ENCODE measurements around the gene ILF2. TPM values are rescaled to one million over a fixed set of nuclear protein-coding genes. Genes with fewer than 3 reads are reported as not detected.
A peak's percentile ranks its signal among the peaks of the same experiment; 100 is the strongest.

The ILF2 gene
- total RNA-seq, 4 donors from 2014 or later: 52.1 to 99.2 (median 79.3) TPM

DNA sequence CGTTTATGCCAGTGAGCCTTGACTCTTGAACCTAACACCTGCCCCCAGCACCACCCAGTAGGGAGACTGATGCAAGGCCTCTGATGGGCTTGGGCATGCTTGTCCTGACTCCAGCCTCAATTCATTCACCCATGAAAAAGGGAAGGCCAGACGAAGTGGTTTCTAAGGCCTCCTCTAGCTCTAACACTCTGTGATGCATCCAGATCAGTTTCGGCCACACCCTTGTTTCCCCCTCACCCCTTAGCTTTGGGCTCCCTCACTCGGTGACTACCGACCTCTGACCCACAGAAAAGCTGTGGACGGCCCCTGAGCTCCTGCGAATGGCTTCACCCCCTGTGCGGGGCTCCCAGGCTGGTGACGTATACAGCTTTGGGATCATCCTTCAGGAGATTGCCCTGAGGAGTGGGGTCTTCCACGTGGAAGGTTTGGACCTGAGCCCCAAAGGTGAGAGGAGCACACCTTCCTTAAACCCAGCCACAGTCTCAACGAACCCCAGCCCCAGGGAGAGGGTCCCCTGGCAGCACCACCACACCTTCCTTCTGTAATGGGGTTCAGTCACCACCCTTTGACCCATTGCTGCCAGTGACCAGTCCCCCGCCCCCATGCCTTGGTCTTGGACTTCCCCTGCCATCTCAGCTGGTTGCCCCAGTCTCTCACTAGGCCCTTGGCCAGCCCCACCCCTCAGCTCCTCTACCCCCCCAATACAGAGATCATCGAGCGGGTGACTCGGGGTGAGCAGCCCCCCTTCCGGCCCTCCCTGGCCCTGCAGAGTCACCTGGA, 16.7 kb upstream of the ILF2 start:
- Histone ChIP-seq H3K4me1 (no peaks in the 10 kb centered on the region), H3K27me3 (no peaks in the 10 kb centered on the region), H3K4me3 (no peak overlapping the region), H3K9me3 (no peaks in the 10 kb centered on the region), H3K36me3 (peaks cover 0 to 56% of the 10 kb centered on the region in 2 donors), H3K27ac (no peak overlapping the region)
- 70 to 87% methylated on average over 5 of the region's 16 CpGs for WGBS, 2 donors (ENCODE audit: low coverage in 1 of 2)
- no peak for ATAC-seq
- TF ChIP-seq POLR2A (IDR thresholded peaks at IDR 0.05): no peak
- TF ChIP-seq, protein P1, sequence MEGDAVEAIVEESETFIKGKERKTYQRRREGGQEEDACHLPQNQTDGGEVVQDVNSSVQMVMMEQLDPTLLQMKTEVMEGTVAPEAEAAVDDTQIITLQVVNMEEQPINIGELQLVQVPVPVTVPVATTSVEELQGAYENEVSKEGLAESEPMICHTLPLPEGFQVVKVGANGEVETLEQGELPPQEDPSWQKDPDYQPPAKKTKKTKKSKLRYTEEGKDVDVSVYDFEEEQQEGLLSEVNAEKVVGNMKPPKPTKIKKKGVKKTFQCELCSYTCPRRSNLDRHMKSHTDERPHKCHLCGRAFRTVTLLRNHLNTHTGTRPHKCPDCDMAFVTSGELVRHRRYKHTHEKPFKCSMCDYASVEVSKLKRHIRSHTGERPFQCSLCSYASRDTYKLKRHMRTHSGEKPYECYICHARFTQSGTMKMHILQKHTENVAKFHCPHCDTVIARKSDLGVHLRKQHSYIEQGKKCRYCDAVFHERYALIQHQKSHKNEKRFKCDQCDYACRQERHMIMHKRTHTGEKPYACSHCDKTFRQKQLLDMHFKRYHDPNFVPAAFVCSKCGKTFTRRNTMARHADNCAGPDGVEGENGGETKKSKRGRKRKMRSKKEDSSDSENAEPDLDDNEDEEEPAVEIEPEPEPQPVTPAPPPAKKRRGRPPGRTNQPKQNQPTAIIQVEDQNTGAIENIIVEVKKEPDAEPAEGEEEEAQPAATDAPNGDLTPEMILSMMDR (IDR thresholded peaks at IDR 0.05): no peak

DNA sequence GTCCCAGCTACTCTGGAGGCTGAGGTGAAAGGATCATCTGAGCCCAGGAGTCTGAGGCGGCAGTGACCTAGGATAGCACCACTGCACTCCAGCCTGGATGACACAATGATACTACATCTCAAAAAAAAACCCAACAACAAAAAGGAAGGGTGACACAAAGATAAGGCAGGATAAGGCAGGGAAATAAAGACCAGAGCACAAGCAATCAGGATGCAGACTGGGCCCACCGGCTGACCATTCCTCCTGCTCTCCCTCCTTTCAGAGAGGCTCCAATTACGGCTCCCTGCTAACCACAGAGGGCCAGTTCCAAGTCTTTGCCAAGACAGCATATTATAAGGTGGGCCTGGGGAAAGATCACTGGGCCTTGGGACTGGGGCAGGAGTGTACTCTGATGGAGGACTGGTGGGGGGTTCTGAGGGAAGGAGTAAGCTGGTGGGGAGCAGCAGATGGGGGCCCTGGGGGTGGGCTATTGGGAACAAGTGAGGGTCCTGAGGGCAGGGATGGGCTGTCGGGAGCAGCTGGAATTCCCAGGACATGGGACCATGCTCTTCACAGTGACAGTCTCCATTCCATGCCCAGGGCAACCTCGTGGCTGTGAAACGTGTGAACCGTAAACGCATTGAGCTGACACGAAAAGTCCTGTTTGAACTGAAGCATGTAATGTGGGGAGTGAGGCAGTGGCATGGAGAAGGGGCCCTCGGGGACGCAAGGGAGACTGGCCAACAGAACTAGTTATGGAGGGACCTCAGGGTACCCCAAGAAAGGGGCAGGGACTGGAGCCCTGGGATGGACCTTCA, 14.9 kb upstream of the ILF2 start:
- peaks cover 0 to 60% of the 10 kb centered on the region in 2 donors for H3K36me3 ChIP-seq
- WGBS, 2 donors (ENCODE audit: low coverage in 1 of 2): 71 to 79% methylated on average over 5 to 7 of the region's 11 CpGs
- no peak for TF ChIP-seq EP300 (IDR thresholded peaks at IDR 0.05)
- TF ChIP-seq, protein P1 (IDR thresholded peaks at IDR 0.05): no peak
- no peak for TF ChIP-seq POLR2A (IDR thresholded peaks at IDR 0.05)
- no peak for TF ChIP-seq POLR2AphosphoS5 (IDR thresholded peaks at IDR 0.05)
- no peak overlapping the region for H3K27ac ChIP-seq
- no peaks in the 10 kb centered on the region for H3K4me1 ChIP-seq
- no peaks in the 10 kb centered on the region for H3K27me3 ChIP-seq
- no peak for ATAC-seq
- H3K9me3 ChIP-seq: no peaks in the 10 kb centered on the region
- no peak overlapping the region for H3K4me3 ChIP-seq

DNA sequence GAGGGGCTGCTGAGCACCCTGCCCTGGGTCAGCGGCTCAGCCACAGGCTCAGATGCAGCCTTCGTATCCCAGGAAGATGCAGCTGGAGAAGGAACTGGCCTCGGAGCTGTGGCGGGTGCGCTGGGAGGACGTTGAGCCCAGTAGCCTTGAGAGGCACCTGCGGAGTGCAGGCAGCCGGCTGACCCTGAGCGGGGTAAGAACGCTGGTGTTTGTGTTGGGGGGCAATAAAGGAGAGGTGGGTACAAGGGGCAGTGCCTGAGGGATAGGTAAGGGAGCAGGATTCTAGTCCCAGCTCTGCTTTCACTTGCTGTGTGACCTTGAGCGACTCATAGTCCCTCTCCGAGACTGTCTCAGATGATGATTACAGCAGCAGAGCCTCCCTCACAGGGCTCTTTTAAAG, 14.1 kb upstream of the ILF2 start:
- ATAC-seq: no peak
- Histone ChIP-seq H3K4me1 (peaks cover 0 to 4% (median 0%) of the 10 kb centered on the region in 3 donors), H3K27ac (no peak overlapping the region), H3K9me3 (no peaks in the 10 kb centered on the region), H3K27me3 (peaks cover 6% of the 10 kb centered on the region), H3K36me3 (peaks cover 0 to 57% of the 10 kb centered on the region in 2 donors), H3K4me3 (no peak overlapping the region)
- 100% methylated on average over 1 to 2 of the region's 12 CpGs for WGBS, 2 donors (ENCODE audit: low coverage in 1 of 2)
- TF ChIP-seq EP300 (IDR thresholded peaks at IDR 0.05) (no peak), POLR2AphosphoS5 (IDR thresholded peaks at IDR 0.05) (no peak), POLR2A (IDR thresholded peaks at IDR 0.05) (no peak)
- TF ChIP-seq, protein P1 (IDR thresholded peaks at IDR 0.05): no peak

DNA sequence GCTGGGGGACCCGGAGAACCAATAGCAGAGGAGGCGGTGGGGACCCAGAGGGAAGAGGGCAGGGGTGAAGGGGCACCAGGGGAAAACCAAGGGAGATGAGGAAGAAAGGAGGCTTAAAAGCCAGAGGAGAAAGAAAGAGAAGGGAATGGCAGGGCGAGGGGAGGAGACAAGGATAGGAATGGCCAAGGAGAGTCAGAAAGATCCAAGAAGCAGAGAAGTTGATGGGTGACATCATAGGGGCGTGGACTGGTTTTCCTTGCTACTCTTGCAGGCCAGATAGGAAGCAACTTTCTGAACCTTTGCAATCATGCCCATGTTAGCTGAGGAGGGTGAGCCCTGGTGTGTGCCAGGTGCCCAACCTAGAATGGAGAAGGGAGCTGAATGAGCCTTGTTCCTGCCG, 13.1 kb upstream of the ILF2 start:
- Histone ChIP-seq H3K27me3 (peaks cover 16% of the 10 kb centered on the region), H3K27ac (peak overlapping the region in 1 of 4 donors; percentile 12), H3K4me1 (peaks cover 0 to 14% (median 3%) of the 10 kb centered on the region in 3 donors), H3K4me3 (no peak overlapping the region), H3K36me3 (peaks cover 0 to 47% of the 10 kb centered on the region in 2 donors), H3K9me3 (no peaks in the 10 kb centered on the region)
- WGBS, 2 donors (ENCODE audit: low coverage in 1 of 2): 62 to 86% methylated on average over 1 to 3 of the region's 5 CpGs
- peak; percentile 33 for ATAC-seq
- no peak for TF ChIP-seq EP300 (IDR thresholded peaks at IDR 0.05)
- no peak for TF ChIP-seq POLR2AphosphoS5 (IDR thresholded peaks at IDR 0.05)
- TF ChIP-seq, protein P1 (IDR thresholded peaks at IDR 0.05): no peak
- TF ChIP-seq POLR2A (IDR thresholded peaks at IDR 0.05): no peak

Measured in gastroesophageal sphincter (tissue), 4 donors.